H1 (cell line): ENCODE results near the gene CERS5. TPM values are rescaled to one million over a fixed set of nuclear protein-coding genes. Genes with fewer than 3 reads are reported as not detected.

Experiments used
- CEBPB ChIP-seq: IDR thresholded peaks from 2 replicates; pipeline ENCODE4 v1.6.1; 2012; ENCODE audit warnings: low read depth, low read length
- EGR1 ChIP-seq: IDR thresholded peaks from 2 replicates; pipeline ENCODE4 v1.6.1; 2011; ENCODE audit warnings: low read depth, low read length, borderline replicate concordance
- JUND ChIP-seq: IDR thresholded peaks from 2 replicates; pipeline ENCODE4 v1.6.1; 2011; ENCODE audit warnings: mild to moderate bottlenecking, improper control_type of control experiment, low read length
- POU5F1 ChIP-seq: IDR thresholded peaks from 2 replicates; pipeline ENCODE4 v1.6.1; 2011; ENCODE audit warnings: low read depth, mild to moderate bottlenecking, low read length, moderate library complexity
- SP1 ChIP-seq: IDR thresholded peaks from 2 replicates; pipeline ENCODE4 v1.6.1; 2011; ENCODE audit warnings: low read depth, low read length
- SP2 ChIP-seq: IDR thresholded peaks from 2 replicates; pipeline ENCODE4 v1.6.1; 2012; ENCODE audit warnings: mild to moderate bottlenecking, low read length, inconsistent platforms
- TAF1 ChIP-seq: IDR thresholded peaks from 2 replicates; pipeline ENCODE4 v1.6.1; 2011; ENCODE audit warnings: mild to moderate bottlenecking, low read depth, low read length
- polyA plus RNA-seq, 7 experiments: library from polyadenylated mRNA; depleted of rRNA in 3 of 7; stranded (reverse) in 5 of 7; unstranded in 2 of 7; fragments of >200 nt in 5 of 7; fragments of 200-250 nt in 2 of 7; gene quantifications; 1 replicate in 5 of 7; 2 replicates in 1 of 7; 4 replicates in 1 of 7; pipeline versions ENCODE4 v1.2.1 to v1.2.3, GENCODE V29; 2011 to 2013; ENCODE audit warnings: missing spikeins in 2 of 7, mixed read lengths in 2 of 7
- total RNA-seq: library from RNA; stranded (reverse); fragmentation: NEBNext Ultra II Directional; extraction: Animal tissue kit (Norgen Biotek cat#: 25700); gene quantifications from 2 replicates; pipeline ENCODE4 v1.2.1, GENCODE V29; 2021

CERS5 gene
- total and polyA plus RNA-seq, 2 of the 8 experiments (the other 6 are each of a cell fraction or from before 2014, with no cell fraction given), result 69.2 to 119 TPM

- TF ChIP-seq JUND (no peak), CEBPB (no peak), TAF1 (no peak), EGR1 (no peak), SP1 (no peak), POU5F1 (no peak), SP2 (no peak)
Measured at GRCh38 chr12:50207424-50207823, 40.3 kb upstream of the CERS5 start (continued).
